Tibial nerve (tissue), 4 donors: ENCODE data around the gene COPS7B.

Source experiments
- CTCF ChIP-seq, 5 experiments: fragments of 200-600 bp in 3 of 5; fragments of 450-650 bp in 2 of 5; sonication (generic) in 3 of 5; IDR thresholded peaks; one replicate each; pipeline ENCODE4 v1.5.1; 2016 to 2019; ENCODE audit warnings: antibody characterized with exemption in 5 of 5, mild to moderate bottlenecking in 3 of 5, moderate library complexity in 2 of 5
- EP300 ChIP-seq, 2 donors: sonication (generic); formaldehyde crosslinking; IDR thresholded peaks; one replicate each; pipeline ENCODE4 v1.6.1; 2017; ENCODE audit warnings: antibody characterized with exemption in 2 of 2, mild to moderate bottlenecking in 1 of 2
- POLR2A ChIP-seq, 2 donors: fragments of 450-650 bp; IDR thresholded peaks; one replicate each; pipeline ENCODE4 v1.6.1; 2017; ENCODE audit warnings: antibody characterized with exemption in 2 of 2, mild to moderate bottlenecking in 2 of 2, moderate library complexity in 2 of 2

GRCh38 chr2:231786177-231786916, at the start of gene COPS7B:
- TF ChIP-seq CTCF (IDR thresholded peaks at IDR 0.05) (peak in 3 of 5 experiments; percentile 25 to 39 (median 34)), POLR2A (IDR thresholded peaks at IDR 0.05) (no peak), EP300 (IDR thresholded peaks at IDR 0.05) (peak in 1 of 2 donors; percentile 87)
